ENCODE data around the gene CLNK.

DNA sequence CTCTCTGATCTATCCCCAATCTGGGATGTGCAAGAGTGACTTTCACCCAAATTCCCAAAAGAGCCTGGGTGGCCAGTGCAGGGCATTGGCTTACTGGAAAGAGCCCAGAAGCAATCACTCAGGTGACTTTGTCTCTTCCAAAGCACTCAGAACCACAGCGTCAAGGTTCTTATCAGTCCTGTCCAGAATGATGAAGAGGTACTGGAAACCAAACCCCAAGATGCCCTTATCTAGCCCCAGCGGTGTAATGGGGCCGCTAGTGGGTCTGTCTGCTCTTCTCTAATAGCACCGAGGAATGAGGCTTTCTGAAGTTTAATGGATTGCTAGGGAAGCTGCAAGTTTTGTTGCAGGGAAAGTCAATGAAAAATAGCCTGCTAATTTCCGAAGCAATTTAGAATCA, 21.6 kb downstream of the CLNK start:
- TF ChIP-seq, protein P1, sequence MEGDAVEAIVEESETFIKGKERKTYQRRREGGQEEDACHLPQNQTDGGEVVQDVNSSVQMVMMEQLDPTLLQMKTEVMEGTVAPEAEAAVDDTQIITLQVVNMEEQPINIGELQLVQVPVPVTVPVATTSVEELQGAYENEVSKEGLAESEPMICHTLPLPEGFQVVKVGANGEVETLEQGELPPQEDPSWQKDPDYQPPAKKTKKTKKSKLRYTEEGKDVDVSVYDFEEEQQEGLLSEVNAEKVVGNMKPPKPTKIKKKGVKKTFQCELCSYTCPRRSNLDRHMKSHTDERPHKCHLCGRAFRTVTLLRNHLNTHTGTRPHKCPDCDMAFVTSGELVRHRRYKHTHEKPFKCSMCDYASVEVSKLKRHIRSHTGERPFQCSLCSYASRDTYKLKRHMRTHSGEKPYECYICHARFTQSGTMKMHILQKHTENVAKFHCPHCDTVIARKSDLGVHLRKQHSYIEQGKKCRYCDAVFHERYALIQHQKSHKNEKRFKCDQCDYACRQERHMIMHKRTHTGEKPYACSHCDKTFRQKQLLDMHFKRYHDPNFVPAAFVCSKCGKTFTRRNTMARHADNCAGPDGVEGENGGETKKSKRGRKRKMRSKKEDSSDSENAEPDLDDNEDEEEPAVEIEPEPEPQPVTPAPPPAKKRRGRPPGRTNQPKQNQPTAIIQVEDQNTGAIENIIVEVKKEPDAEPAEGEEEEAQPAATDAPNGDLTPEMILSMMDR (IDR thresholded peaks at IDR 0.05 in 8 of 11, conservative IDR thresholded peaks at IDR 0.05 in 3 of 11): no peak
- TF ChIP-seq POLR2A (IDR thresholded peaks at IDR 0.05): no peak
